ENCODE measurements around the gene SLC26A11.

DNA sequence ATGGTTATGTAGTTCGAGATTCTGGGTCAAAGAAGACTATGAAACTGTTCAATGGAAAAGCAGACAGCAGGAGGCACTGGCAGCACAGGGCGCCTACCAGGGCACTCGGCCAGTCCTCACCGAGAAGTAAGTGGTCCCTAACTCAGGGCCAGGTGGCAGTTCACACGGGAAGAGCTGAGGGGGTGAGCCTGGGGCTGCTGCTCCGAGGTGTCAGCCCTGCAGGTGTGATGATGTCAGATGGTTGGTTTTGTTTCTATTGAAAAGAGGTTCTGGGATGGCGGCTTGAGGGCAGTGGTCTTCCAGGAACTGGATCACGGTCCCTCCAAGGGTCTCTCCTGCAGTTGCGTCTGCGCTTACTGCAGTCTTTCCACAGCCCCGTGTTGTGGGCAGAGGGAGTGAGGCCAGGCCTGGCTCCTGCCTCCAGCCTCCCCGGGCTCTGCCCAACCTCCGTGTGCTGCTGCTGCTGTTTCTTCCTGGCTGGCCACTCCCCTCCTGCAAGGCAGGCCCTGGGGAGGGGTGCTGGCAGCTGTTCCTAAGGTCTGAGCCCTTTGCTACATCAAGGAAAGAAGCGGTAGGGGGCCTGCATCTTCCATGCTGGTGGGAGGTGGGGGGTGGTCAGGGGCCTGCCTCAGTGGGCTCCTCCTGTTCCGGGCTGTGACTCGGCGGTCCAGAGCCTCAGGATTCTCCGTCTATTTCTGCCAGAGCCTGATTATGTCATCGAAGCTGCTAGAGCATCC, 63.1 kb downstream of the SLC26A11 start:
- TF ChIP-seq SUZ12 (IDR thresholded peaks at IDR 0.05; ENCODE audit: extremely low read depth, insufficient read depth, insufficient read length) (no peak), YY1 (IDR thresholded peaks at IDR 0.05; ENCODE audit: insufficient read depth, insufficient read length) (no peak), ZNF274 (IDR thresholded peaks at IDR 0.05; ENCODE audit: low read depth, low read length) (no peak)

Measured in NT2/D1 (cell line).